ENCODE measurements around the gene SMOC2. TPM values are rescaled to one million over a fixed set of nuclear protein-coding genes. Genes with fewer than 3 reads are reported as not detected.

The SMOC2 gene
- polyA plus RNA-seq, 1 of the 3 experiments (the other 2 are of a cell fraction), result not detected

DNA sequence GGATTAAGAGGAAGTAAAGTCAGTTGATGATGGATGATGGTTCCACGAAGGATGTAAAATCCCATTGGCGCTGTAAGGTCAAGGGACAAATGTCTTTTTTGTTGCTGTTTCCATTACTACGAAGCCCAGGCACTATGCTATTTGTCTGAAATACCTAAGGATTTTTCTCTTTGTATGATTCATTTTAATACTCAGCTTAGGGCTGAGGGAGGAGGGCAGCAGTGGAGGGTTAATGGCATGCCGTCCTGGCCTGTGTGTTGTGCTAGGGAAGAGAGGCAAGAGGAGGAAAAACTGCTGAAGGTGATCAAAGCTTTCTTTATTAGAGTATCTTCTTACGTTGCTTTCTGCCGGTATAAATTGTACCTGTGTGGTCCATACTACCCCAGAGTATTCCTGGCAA lies 6.5 kb upstream of the SMOC2 start:
- H3K9ac ChIP-seq, result no peak overlapping the region
- H3K4me2 ChIP-seq, result no peak overlapping the region
- H3K9me3 ChIP-seq, result no peaks in the 10 kb centered on the region
- H2AFZ ChIP-seq (ENCODE audit: low read depth), result no peak overlapping the region
- H3K79me2 ChIP-seq (ENCODE audit: insufficient read depth), result no peaks in the 10 kb centered on the region
- H3K4me1 ChIP-seq (ENCODE audit: control insufficient read depth in 1 of 2, insufficient read depth in 2 of 2, low read depth in 1 of 2, low read length in 1 of 2), result no peaks in the 10 kb centered on the region
- no peaks in the 10 kb centered on the region for H3F3A ChIP-seq (replicated peaks; ENCODE audit: insufficient read depth)
- no peak overlapping the region for H3K4me3 ChIP-seq (ENCODE audit: low read depth in 2 of 2, low read length in 1 of 2)
- DNase-seq, result no peak
- no peaks in the 10 kb centered on the region for H3K9me2 ChIP-seq
- no peaks in the 10 kb centered on the region for H4K20me1 ChIP-seq (ENCODE audit: insufficient read depth)
- 26% methylated on average over 6 of the region's 6 CpGs for WGBS (ENCODE audit: low lambda C conversion rate)
- TF ChIP-seq ELF1 (IDR thresholded peaks at IDR 0.05) (no peak), TCF12 (IDR thresholded peaks at IDR 0.05) (no peak), EZH2phosphoT487 (IDR thresholded peaks at IDR 0.05; ENCODE audit: borderline replicate concordance, low read depth) (no peak), TAF1 (IDR thresholded peaks at IDR 0.05; ENCODE audit: borderline replicate concordance, low read depth, low read length) (no peak), RXRA (IDR thresholded peaks at IDR 0.05; ENCODE audit: borderline replicate concordance, low read depth) (no peak), JUND (IDR thresholded peaks at IDR 0.05) (no peak)
- TF ChIP-seq, protein P1, sequence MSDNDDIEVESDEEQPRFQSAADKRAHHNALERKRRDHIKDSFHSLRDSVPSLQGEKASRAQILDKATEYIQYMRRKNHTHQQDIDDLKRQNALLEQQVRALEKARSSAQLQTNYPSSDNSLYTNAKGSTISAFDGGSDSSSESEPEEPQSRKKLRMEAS (IDR thresholded peaks at IDR 0.05; ENCODE audit: low read depth), result no peak
- TF ChIP-seq, protein P2, sequence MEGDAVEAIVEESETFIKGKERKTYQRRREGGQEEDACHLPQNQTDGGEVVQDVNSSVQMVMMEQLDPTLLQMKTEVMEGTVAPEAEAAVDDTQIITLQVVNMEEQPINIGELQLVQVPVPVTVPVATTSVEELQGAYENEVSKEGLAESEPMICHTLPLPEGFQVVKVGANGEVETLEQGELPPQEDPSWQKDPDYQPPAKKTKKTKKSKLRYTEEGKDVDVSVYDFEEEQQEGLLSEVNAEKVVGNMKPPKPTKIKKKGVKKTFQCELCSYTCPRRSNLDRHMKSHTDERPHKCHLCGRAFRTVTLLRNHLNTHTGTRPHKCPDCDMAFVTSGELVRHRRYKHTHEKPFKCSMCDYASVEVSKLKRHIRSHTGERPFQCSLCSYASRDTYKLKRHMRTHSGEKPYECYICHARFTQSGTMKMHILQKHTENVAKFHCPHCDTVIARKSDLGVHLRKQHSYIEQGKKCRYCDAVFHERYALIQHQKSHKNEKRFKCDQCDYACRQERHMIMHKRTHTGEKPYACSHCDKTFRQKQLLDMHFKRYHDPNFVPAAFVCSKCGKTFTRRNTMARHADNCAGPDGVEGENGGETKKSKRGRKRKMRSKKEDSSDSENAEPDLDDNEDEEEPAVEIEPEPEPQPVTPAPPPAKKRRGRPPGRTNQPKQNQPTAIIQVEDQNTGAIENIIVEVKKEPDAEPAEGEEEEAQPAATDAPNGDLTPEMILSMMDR (IDR thresholded peaks at IDR 0.05), result no peak
- POLR2A ChIA-PET, result no interaction called here
- CTCF ChIA-PET, result interaction anchor here (1.0 kb wide), 1 partner anchor 78 kb away, joined by 3 read pairs; no protein-coding TSS in a partner anchor
- H3K27ac ChIP-seq (ENCODE audit: low read depth in 2 of 2, low read length in 1 of 2), result no peak overlapping the region
- no peaks in the 10 kb centered on the region for H3K36me3 ChIP-seq (replicated peaks in 1 of 2; ENCODE audit: control insufficient read depth in 1 of 2, insufficient read depth in 2 of 2, low read length in 1 of 2)
- H3K27me3 ChIP-seq (ENCODE audit: insufficient read depth), result no peaks in the 10 kb centered on the region

DNA sequence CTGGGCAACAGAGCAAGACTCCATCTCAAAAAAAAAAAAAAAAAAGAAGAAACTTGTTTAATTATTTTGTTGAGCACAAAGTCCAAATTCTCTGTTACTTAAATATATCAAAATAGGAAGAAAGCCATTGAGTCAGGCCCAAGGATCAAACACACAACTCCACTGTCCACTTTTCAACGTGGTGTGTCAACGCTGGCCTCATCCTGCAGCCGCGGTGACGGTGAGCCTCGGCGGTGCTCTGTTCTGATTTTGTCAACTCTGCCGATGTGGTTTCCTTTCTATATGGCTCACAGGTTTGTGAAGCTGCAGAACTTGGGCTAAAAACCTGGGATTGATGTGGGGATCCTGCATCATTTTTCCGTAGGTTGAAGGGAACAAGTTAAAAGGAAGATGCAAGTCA lies 3.2 kb upstream of the SMOC2 start:
- 66% methylated on average over 9 of the region's 9 CpGs for WGBS (ENCODE audit: low lambda C conversion rate)
- TF ChIP-seq CHD2 (IDR thresholded peaks at IDR 0.05; ENCODE audit: low read length, partially characterized antibody), result no peak
- TF ChIP-seq, protein P3, sequence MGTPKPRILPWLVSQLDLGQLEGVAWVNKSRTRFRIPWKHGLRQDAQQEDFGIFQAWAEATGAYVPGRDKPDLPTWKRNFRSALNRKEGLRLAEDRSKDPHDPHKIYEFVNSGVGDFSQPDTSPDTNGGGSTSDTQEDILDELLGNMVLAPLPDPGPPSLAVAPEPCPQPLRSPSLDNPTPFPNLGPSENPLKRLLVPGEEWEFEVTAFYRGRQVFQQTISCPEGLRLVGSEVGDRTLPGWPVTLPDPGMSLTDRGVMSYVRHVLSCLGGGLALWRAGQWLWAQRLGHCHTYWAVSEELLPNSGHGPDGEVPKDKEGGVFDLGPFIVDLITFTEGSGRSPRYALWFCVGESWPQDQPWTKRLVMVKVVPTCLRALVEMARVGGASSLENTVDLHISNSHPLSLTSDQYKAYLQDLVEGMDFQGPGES (IDR thresholded peaks at IDR 0.05; ENCODE audit: low read depth, low read length), result no peak
- no peak for TF ChIP-seq ELF1 (IDR thresholded peaks at IDR 0.05)
- no peak for TF ChIP-seq YY1 (IDR thresholded peaks at IDR 0.05; ENCODE audit: low read depth)
- TF ChIP-seq GABPA (IDR thresholded peaks at IDR 0.05; ENCODE audit: low read depth), result no peak
- TF ChIP-seq, protein P4, sequence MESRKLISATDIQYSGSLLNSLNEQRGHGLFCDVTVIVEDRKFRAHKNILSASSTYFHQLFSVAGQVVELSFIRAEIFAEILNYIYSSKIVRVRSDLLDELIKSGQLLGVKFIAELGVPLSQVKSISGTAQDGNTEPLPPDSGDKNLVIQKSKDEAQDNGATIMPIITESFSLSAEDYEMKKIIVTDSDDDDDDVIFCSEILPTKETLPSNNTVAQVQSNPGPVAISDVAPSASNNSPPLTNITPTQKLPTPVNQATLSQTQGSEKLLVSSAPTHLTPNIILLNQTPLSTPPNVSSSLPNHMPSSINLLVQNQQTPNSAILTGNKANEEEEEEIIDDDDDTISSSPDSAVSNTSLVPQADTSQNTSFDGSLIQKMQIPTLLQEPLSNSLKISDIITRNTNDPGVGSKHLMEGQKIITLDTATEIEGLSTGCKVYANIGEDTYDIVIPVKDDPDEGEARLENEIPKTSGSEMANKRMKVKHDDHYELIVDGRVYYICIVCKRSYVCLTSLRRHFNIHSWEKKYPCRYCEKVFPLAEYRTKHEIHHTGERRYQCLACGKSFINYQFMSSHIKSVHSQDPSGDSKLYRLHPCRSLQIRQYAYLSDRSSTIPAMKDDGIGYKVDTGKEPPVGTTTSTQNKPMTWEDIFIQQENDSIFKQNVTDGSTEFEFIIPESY (IDR thresholded peaks at IDR 0.05; ENCODE audit: borderline replicate concordance, low read depth), result no peak
- TF ChIP-seq POLR2AphosphoS5 (IDR thresholded peaks at IDR 0.05; ENCODE audit: low read depth, low read length), result no peak
- TF ChIP-seq, protein P1 (IDR thresholded peaks at IDR 0.05; ENCODE audit: low read depth), result no peak
- TF ChIP-seq, protein P5, sequence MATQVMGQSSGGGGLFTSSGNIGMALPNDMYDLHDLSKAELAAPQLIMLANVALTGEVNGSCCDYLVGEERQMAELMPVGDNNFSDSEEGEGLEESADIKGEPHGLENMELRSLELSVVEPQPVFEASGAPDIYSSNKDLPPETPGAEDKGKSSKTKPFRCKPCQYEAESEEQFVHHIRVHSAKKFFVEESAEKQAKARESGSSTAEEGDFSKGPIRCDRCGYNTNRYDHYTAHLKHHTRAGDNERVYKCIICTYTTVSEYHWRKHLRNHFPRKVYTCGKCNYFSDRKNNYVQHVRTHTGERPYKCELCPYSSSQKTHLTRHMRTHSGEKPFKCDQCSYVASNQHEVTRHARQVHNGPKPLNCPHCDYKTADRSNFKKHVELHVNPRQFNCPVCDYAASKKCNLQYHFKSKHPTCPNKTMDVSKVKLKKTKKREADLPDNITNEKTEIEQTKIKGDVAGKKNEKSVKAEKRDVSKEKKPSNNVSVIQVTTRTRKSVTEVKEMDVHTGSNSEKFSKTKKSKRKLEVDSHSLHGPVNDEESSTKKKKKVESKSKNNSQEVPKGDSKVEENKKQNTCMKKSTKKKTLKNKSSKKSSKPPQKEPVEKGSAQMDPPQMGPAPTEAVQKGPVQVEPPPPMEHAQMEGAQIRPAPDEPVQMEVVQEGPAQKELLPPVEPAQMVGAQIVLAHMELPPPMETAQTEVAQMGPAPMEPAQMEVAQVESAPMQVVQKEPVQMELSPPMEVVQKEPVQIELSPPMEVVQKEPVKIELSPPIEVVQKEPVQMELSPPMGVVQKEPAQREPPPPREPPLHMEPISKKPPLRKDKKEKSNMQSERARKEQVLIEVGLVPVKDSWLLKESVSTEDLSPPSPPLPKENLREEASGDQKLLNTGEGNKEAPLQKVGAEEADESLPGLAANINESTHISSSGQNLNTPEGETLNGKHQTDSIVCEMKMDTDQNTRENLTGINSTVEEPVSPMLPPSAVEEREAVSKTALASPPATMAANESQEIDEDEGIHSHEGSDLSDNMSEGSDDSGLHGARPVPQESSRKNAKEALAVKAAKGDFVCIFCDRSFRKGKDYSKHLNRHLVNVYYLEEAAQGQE (IDR thresholded peaks at IDR 0.05; ENCODE audit: low read depth, low read length), result no peak
- no peak for TF ChIP-seq EP300 (IDR thresholded peaks at IDR 0.05; ENCODE audit: borderline replicate concordance in 1 of 2, low read depth in 1 of 2, low read length in 1 of 2)
- TF ChIP-seq NFIC (IDR thresholded peaks at IDR 0.05; ENCODE audit: borderline replicate concordance), result no peak
- TF ChIP-seq EZH2phosphoT487 (IDR thresholded peaks at IDR 0.05; ENCODE audit: borderline replicate concordance, low read depth), result no peak
- TF ChIP-seq MEF2A (IDR thresholded peaks at IDR 0.05; ENCODE audit: borderline replicate concordance, low read depth), result no peak
- no peak for TF ChIP-seq FOXM1 (IDR thresholded peaks at IDR 0.05; ENCODE audit: low read depth)
- no peak for TF ChIP-seq GATA2 (CRISPR knock-in tag; IDR thresholded peaks at IDR 0.05)

More for the DNA sequence above, 3.2 kb upstream of the SMOC2 start:
- H2AFZ ChIP-seq (ENCODE audit: low read depth), result no peak overlapping the region
- peaks cover 0 to 2% of the 10 kb centered on the region in 2 experiments; a peak in 1 of 4 replicates for H3K4me1 ChIP-seq (ENCODE audit: control insufficient read depth in 1 of 2, insufficient read depth in 2 of 2, low read depth in 1 of 2, low read length in 1 of 2)
- H3F3A ChIP-seq (replicated peaks; ENCODE audit: insufficient read depth), result no peaks in the 10 kb centered on the region
- H3K9me2 ChIP-seq, result no peaks in the 10 kb centered on the region
- no peak overlapping the region for H3K9ac ChIP-seq
- CTCF ChIA-PET, result interaction anchor here (1.8 kb wide), 1 partner anchor 14 kb away, joined by 5 read pairs; no protein-coding TSS in a partner anchor
- H3K9me3 ChIP-seq, result no peaks in the 10 kb centered on the region
- POLR2A ChIA-PET, result no interaction called here
- H3K27me3 ChIP-seq (ENCODE audit: insufficient read depth), result no peaks in the 10 kb centered on the region
- H3K79me2 ChIP-seq (ENCODE audit: insufficient read depth), result no peaks in the 10 kb centered on the region
- no peak for DNase-seq
- no peaks in the 10 kb centered on the region for H3K36me3 ChIP-seq (replicated peaks in 1 of 2; ENCODE audit: control insufficient read depth in 1 of 2, insufficient read depth in 2 of 2, low read length in 1 of 2)
- H3K27ac ChIP-seq (ENCODE audit: low read depth in 2 of 2, low read length in 1 of 2), result no peak overlapping the region
- no peak overlapping the region for H3K4me3 ChIP-seq (ENCODE audit: low read depth in 2 of 2, low read length in 1 of 2)
- H3K4me2 ChIP-seq, result no peak overlapping the region
- no peaks in the 10 kb centered on the region for H4K20me1 ChIP-seq (ENCODE audit: insufficient read depth)
